Endothelial cell of umbilical vein (primary cell): ENCODE measurements around the gene SALL2.

Experiments used
- EZH2 ChIP-seq: IDR thresholded peaks from 2 replicates; pipeline ENCODE4 v1.6.1; 2012; ENCODE audit warnings: borderline replicate concordance, low read depth, mild to moderate bottlenecking, moderate library complexity, low read length, inconsistent platforms; ENCODE audit not compliant: severe bottlenecking
- GATA2 ChIP-seq: IDR thresholded peaks from 2 replicates; pipeline ENCODE4 v1.7.0; 2011; ENCODE audit warnings: low read depth, mild to moderate bottlenecking, moderate library complexity, mixed read lengths, low read length; ENCODE audit not compliant: insufficient read length, insufficient read depth
- JUN ChIP-seq: IDR thresholded peaks from 2 replicates; pipeline ENCODE4 v1.6.1; 2011; ENCODE audit warnings: borderline replicate concordance, low read depth; ENCODE audit not compliant: insufficient read length, insufficient read depth
- MYC ChIP-seq: IDR thresholded peaks from one replicate; pipeline ENCODE4 v1.6.1; 2011; ENCODE audit warnings: mild to moderate bottlenecking, low read depth, low read length
- POLR2A ChIP-seq: IDR thresholded peaks from 2 replicates; pipeline ENCODE4 v1.6.1; 2012; ENCODE audit warnings: low read depth, mild to moderate bottlenecking, control low read depth, low read length
- TF ChIP-seq, protein P1 (sequence below), 2 donors: IDR thresholded peaks; 1 replicate in 1 of 2; 2 replicates in 1 of 2; pipeline ENCODE4 v1.5.1; 2011; ENCODE audit warnings: low read length in 2 of 2, mild to moderate bottlenecking in 2 of 2, moderate library complexity in 2 of 2, control low read depth in 1 of 2, inconsistent platforms in 1 of 2, low read depth in 1 of 2; ENCODE audit not compliant: insufficient read depth in 1 of 2; ENCODE audit errors: extremely low read depth in 1 of 2
- TF ChIP-seq, protein P2 (sequence below): IDR thresholded peaks from 2 replicates; pipeline ENCODE4 v1.6.1; 2011; ENCODE audit not compliant: insufficient read depth, insufficient read length

- TF ChIP-seq, protein P1, sequence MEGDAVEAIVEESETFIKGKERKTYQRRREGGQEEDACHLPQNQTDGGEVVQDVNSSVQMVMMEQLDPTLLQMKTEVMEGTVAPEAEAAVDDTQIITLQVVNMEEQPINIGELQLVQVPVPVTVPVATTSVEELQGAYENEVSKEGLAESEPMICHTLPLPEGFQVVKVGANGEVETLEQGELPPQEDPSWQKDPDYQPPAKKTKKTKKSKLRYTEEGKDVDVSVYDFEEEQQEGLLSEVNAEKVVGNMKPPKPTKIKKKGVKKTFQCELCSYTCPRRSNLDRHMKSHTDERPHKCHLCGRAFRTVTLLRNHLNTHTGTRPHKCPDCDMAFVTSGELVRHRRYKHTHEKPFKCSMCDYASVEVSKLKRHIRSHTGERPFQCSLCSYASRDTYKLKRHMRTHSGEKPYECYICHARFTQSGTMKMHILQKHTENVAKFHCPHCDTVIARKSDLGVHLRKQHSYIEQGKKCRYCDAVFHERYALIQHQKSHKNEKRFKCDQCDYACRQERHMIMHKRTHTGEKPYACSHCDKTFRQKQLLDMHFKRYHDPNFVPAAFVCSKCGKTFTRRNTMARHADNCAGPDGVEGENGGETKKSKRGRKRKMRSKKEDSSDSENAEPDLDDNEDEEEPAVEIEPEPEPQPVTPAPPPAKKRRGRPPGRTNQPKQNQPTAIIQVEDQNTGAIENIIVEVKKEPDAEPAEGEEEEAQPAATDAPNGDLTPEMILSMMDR (IDR thresholded peaks at IDR 0.05; ENCODE audit: extremely low read depth in 1 of 2, insufficient read depth in 1 of 2, low read depth in 1 of 2, low read length in 2 of 2): no peak
- no peak for TF ChIP-seq MYC
- TF ChIP-seq POLR2A: no peak
- no peak for TF ChIP-seq EZH2
- TF ChIP-seq GATA2: no peak
- no peak for TF ChIP-seq JUN
- TF ChIP-seq, protein P2, sequence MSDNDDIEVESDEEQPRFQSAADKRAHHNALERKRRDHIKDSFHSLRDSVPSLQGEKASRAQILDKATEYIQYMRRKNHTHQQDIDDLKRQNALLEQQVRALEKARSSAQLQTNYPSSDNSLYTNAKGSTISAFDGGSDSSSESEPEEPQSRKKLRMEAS: no peak
These were observed 16.6 kb downstream of the SALL2 start for GRCh38 chr14:21509432-21510143.
